ENCODE results near the gene ZNF426.

ZNF426 gene

DNA sequence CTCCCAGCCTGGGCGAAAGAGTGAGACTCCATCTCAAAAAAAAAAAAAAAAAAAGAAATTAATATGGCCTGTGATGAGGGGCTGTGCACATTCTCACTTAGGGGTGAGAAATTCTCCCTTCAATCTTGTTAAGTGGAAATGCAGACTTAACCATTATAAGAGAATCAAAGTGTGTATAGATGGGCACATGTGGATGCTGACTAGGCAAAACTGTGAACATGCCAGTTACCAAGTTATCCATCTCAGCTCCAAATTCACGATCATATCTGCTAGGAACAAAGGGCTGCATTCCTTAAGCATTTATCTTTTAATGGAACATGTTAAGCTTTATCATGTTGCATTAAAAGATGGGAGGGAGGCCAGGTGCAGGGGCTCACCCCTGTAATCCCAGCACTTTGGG, 44.3 kb downstream of the ZNF426 start:
- no peak for DNase-seq

- DNase-seq, result no peak
Observed at GRCh38 chr19:9487016-9487415, 51.4 kb downstream of the ZNF426 start.

DNA sequence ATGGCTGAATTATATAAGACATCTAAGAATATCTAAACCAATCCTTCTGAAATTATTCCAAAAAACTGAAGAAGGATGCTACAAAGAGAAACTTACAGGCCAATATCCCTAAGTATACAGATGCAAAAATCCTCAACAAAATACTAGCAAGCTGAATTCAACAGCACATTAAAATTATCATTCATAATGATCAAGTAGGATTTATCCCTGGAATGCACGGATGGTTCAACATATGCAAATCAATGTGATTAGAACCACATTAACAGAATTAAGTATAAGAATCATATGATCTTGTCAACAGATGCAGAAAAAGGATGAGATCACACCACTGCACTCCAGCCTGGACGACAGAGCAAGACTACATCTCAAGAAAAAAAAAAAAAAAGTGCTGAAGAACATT, 53.3 kb downstream of the ZNF426 start:
- DNase-seq, result no peak

- no peak for DNase-seq
Observed at GRCh38 chr19:9474975-9475374, 63.5 kb downstream of the ZNF426 start.

Measured in CD4-positive, alpha-beta T cell treated with Interferon gamma for 1 hour (primary cell).